Measurements from ENCODE around the gene PFKFB3. TPM values are rescaled to one million over a fixed set of nuclear protein-coding genes. Genes with fewer than 3 reads are reported as not detected.

PFKFB3 gene
- total RNA-seq, 1 donor from 2014 or later: 12.4 TPM

- DNase-seq (ENCODE audit: low read depth): peak; percentile 60
Measured at GRCh38 chr10:6300106-6300783, 97.5 kb downstream of the PFKFB3 start.

GRCh38 chr10:6300784-6301460 lies 98.2 kb downstream of the PFKFB3 start:
- no peak for DNase-seq (ENCODE audit: low read depth)

- no peak for DNase-seq (ENCODE audit: low read depth)
Measured at GRCh38 chr10:6301488-6302075, 98.8 kb downstream of the PFKFB3 start.

Other genes with a start within 250 kb of the PFKFB3 start
- gene IL15RA, start 225.4 kb upstream of the PFKFB3 start, total RNA-seq: 0.19 and 0.88 TPM in 2 replicates
- not detected in 2 replicates for gene IL2RA, start 140.6 kb upstream of the PFKFB3 start, total RNA-seq
- gene RBM17, start 113.9 kb upstream of the PFKFB3 start, total RNA-seq: 28.8 and 41.5 TPM in 2 replicates

Measured in myocyte (in vitro differentiated cells).